ENCODE measurements around the gene SLC49A3. TPM values are rescaled to one million over a fixed set of nuclear protein-coding genes. Genes with fewer than 3 reads are reported as not detected.

Gene SLC49A3
- total and polyA plus RNA-seq, 2 of the 13 experiments (the other 11 are each of a cell fraction or from before 2014, with no cell fraction given) = 0.07 to 0.17 TPM

DNA sequence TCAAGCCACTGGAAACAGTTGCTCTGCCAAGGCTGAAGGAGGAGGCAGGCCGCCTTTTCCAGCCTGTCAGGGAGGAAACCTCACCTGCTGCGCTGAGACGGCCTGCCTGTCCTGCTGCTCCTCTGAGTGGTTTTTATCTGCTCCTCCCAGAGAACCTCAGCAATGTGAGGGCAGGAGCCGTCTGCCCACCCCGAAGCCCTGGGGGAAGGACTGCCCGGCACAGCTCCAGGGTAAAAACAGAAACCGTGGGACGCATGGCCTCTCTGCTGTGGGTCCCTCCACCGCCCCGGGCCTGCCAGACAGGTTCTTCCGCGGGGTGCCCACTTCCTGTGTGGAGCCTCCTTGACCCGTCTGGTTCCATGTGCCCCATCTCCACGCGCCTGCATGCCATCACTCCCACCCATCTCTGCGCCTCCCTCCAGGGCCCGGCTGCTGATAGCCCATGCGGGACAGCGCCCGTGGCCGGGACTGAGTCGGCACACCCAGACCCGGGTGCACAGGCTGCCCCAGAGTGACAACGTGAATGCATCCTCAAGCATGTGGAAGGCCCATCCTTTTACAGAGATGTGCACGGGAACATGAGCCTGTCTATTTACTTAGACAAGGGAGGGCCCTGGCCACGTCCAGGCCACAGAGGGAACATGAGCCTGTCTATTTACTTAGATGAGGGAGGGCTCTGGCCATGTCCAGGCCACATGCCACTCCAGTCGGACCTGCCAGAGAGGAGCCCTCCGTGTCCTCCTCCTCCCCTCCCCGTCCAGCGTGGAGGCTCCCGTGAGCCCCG lies 4.0 kb upstream of the SLC49A3 start (continued):
- TF ChIP-seq FLYWCH1 (CRISPR knock-in tag; IDR thresholded peaks at IDR 0.05) (no peak), ZKSCAN1 (IDR thresholded peaks at IDR 0.05; ENCODE audit: low read length) (no peak), SRY (CRISPR knock-in tag; IDR thresholded peaks at IDR 0.05) (no peak), TAF1 (CRISPR knock-in tag; IDR thresholded peaks at IDR 0.05) (no peak), KMT2A (CRISPR knock-in tag; IDR thresholded peaks at IDR 0.05) (no peak), ZNF7 (CRISPR knock-in tag; IDR thresholded peaks at IDR 0.05) (no peak), ZFYVE20 (CRISPR knock-in tag; IDR thresholded peaks at IDR 0.05; ENCODE audit: borderline replicate concordance, low read depth) (no peak), CBX1 (IDR thresholded peaks at IDR 0.05; ENCODE audit: low read depth) (no peak), CC2D1A (CRISPR knock-in tag; IDR thresholded peaks at IDR 0.05) (no peak), ZSCAN31 (CRISPR knock-in tag; IDR thresholded peaks at IDR 0.05; ENCODE audit: low read depth) (no peak), NR2F1 (CRISPR knock-in tag; IDR thresholded peaks at IDR 0.05) (no peak), ZNF614 (CRISPR knock-in tag; IDR thresholded peaks at IDR 0.05; ENCODE audit: borderline replicate concordance) (peak; percentile 81; the same call in 1 of the 2 replicates), ZNF383 (CRISPR knock-in tag; IDR thresholded peaks at IDR 0.05; ENCODE audit: borderline replicate concordance) (no peak), FOSL1 (CRISPR knock-in tag; IDR thresholded peaks at IDR 0.05; ENCODE audit: borderline replicate concordance) (no peak), REL (CRISPR knock-in tag; conservative IDR thresholded peaks at IDR 0.05) (no peak), AKAP8 (CRISPR knock-in tag; IDR thresholded peaks at IDR 0.05) (no peak), SP4 (CRISPR knock-in tag; IDR thresholded peaks at IDR 0.05) (no peak), ZNF234 (CRISPR knock-in tag; conservative IDR thresholded peaks at IDR 0.05) (no peak), HNRNPUL1 (IDR thresholded peaks at IDR 0.05; ENCODE audit: low read depth, low read length) (no peak), MYC (CRISPR knock-in tag; IDR thresholded peaks at IDR 0.05; ENCODE audit: borderline replicate concordance) (peak; percentile 52; the same call in 1 of the 2 replicates)
- TF ChIP-seq, protein P1, sequence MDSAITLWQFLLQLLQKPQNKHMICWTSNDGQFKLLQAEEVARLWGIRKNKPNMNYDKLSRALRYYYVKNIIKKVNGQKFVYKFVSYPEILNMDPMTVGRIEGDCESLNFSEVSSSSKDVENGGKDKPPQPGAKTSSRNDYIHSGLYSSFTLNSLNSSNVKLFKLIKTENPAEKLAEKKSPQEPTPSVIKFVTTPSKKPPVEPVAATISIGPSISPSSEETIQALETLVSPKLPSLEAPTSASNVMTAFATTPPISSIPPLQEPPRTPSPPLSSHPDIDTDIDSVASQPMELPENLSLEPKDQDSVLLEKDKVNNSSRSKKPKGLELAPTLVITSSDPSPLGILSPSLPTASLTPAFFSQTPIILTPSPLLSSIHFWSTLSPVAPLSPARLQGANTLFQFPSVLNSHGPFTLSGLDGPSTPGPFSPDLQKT (CRISPR knock-in tag; IDR thresholded peaks at IDR 0.05; ENCODE audit: borderline replicate concordance) = no peak
- TF ChIP-seq, protein P2, sequence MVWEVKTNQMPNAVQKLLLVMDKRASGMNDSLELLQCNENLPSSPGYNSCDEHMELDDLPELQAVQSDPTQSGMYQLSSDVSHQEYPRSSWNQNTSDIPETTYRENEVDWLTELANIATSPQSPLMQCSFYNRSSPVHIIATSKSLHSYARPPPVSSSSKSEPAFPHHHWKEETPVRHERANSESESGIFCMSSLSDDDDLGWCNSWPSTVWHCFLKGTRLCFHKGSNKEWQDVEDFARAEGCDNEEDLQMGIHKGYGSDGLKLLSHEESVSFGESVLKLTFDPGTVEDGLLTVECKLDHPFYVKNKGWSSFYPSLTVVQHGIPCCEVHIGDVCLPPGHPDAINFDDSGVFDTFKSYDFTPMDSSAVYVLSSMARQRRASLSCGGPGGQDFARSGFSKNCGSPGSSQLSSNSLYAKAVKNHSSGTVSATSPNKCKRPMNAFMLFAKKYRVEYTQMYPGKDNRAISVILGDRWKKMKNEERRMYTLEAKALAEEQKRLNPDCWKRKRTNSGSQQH (CRISPR knock-in tag; IDR thresholded peaks at IDR 0.05; ENCODE audit: low read depth) = no peak
- TF ChIP-seq, protein P3, sequence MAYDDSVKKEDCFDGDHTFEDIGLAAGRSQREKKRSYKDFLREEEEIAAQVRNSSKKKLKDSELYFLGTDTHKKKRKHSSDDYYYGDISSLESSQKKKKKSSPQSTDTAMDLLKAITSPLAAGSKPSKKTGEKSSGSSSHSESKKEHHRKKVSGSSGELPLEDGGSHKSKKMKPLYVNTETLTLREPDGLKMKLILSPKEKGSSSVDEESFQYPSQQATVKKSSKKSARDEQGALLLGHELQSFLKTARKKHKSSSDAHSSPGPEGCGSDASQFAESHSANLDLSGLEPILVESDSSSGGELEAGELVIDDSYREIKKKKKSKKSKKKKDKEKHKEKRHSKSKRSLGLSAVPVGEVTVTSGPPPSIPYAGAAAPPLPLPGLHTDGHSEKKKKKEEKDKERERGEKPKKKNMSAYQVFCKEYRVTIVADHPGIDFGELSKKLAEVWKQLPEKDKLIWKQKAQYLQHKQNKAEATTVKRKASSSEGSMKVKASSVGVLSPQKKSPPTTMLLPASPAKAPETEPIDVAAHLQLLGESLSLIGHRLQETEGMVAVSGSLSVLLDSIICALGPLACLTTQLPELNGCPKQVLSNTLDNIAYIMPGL (CRISPR knock-in tag; IDR thresholded peaks at IDR 0.05; ENCODE audit: borderline replicate concordance in 1 of 2, low read depth in 1 of 2) = 0 out of 4 replicates have a peak, but pooled peaks of 1 of the 2 experiments have one; percentile 16
- TF ChIP-seq, protein P4, sequence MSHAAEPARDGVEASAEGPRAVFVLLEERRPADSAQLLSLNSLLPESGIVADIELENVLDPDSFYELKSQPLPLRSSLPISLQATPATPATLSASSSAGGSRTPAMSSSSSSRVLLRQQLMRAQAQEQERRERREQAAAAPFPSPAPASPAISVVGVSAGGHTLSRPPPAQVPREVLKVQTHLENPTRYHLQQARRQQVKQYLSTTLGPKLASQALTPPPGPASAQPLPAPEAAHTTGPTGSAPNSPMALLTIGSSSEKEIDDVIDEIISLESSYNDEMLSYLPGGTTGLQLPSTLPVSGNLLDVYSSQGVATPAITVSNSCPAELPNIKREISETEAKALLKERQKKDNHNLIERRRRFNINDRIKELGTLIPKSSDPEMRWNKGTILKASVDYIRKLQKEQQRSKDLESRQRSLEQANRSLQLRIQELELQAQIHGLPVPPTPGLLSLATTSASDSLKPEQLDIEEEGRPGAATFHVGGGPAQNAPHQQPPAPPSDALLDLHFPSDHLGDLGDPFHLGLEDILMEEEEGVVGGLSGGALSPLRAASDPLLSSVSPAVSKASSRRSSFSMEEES (CRISPR knock-in tag; IDR thresholded peaks at IDR 0.05) = peak; percentile 81
